GM19240 (cell line): ENCODE results near the gene CHMP5.

Source experiments
- DNase-seq: peaks from one replicate; pipeline ENCODE4 v3.0.0; 2011; ENCODE audit warnings: low spot score; ENCODE audit not compliant: insufficient read length

The CHMP5 gene

DNA sequence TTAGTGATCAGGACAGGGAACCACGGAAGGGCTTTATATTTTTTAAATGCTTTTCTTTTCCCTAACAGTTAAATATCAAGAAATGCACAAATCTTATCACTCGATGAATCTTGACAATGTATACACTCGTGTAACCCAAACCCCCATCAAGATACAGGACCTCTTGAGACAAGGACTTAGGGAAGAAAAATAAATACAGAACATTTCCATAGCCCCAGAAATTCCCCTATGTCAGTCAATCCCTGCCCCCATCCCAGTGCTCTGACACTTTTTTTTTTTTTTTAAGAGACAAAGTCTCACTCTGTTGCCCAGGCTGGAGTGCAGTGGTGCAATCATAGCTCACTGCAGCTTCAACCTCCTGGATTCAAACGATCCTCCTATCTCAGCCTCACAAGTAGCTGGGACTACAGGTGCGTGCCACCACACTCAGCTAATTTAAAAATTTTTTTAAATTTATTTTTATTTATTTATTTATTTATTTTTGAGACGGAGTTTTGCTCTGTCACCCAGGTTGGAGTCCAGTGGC lies 22.2 kb upstream of the CHMP5 start:
- DNase-seq = no peak

DNA sequence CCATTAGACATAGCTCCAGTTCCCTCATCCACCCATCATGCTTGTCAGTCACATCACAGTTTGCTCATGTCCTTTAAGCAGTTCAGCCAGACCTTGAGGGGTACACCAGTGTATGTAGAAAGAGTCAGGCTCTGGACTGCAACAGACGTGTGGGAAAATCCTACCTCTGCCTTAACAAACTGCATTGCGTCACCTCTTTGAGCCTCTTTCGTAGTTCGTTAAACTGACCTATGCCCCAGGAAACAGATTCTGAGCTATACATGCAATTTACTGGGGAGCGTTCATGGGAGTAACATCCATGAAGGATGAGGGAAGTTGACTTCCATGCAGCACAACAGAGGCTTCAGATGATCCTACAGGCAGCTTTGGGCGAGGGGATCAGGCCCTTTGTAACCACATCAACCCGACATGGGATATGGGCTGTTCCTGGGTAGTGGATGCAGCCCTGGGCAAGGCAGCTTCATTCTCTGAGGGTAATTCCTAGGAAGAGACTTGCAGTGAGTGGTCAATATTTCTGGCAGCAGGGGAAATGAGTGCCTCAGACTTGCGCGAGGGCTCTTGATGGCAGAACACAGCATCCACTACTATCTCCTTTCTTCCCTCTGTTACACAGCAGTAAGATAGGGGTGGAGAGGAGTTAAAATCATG lies 20.6 kb upstream of the CHMP5 start:
- DNase-seq = no peak

DNA sequence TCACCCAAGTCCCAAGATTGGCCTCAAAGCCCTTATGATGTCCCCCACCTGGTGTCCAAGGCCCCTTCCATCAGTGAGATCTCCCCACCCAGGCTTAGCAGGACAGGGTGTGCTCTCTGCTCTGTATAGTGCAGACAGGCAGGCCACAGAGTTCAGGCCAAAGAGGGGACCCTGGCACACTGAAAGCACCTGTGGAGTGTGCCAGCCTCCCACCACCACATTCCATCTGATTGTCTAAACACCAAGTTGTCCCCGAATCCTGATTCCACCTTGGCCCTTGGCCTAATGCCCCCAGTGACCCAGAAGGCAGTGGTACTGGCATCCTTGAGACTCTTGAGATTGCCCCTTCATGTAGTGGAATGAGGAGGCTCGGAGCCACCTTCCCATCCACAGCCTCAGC lies 19.5 kb upstream of the CHMP5 start:
- no peak for DNase-seq

DNA sequence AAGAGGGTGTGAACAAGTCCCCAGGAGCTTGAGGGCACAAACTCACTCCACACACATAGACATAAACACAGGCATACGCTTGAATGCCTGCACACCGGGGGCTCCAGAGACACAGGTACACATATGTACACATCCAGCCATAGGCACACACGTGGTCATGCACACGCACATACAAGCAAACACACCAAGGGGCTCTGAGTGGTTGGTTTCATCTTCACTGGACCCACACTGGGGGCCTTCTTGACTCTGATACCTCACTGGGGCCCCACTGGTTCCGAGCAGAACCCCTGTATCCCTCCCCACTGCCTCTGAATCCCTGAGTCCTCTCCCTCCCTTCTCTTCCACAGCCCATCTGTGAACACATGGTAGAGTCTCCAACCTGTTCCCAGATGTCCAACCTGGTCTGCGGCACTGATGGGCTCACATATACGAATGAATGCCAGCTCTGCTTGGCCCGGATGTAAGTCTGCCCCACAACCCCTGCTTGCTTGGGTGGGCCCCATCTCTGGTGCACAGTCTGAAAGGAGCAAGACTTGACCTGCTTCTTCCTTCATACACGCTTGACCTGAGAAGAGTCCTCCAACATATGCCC lies 18.5 kb upstream of the CHMP5 start:
- no peak for DNase-seq

DNA sequence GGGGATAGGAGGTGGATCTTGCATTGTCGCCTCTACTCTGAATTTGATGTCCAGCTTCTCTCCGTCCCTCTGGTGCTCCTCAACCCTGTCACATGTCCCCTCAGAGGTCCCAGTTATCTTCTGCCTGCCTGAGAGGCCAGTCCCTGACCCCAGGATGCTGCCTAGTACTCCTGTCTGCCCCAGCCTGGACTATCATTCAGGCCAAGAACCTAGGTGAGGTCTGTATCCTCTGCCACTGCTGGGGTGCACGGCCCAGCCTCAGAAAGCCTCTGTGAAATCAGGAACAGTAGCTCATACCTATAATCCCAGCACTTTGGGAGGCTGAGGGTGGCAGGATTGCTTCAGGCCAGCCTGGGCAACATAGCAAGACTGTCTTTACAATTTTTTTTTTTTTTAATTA lies 16.2 kb upstream of the CHMP5 start:
- DNase-seq = no peak

DNA sequence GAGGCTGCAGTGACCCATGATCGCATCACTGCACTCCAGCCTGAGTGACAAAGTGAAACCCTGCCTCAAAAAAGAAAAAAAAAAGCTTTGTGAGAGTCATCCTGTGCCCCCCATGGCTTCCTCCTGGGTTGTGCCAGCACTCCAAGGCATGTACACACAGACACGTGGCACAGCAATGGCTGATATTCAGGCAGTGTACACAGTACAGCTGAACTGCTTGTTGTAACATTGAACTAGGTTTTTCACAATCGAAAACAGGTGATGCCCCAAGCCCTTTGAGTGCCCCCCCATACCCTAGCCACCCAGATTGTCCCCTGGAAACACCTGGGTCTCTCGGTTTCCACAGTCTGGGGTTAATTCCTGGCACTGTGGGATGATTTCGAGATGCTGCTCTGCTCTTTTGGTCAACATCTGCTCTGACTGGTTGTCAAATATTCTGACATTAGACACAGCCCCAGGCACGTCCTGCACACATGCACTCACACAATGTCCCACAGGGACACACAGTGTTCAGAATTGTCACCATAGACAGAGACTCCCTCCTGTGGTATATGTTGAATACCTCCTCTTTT lies 15.7 kb upstream of the CHMP5 start:
- no peak for DNase-seq

GRCh38 chr9:33249983-33250382 lies 14.9 kb upstream of the CHMP5 start:
- no peak for DNase-seq

DNA sequence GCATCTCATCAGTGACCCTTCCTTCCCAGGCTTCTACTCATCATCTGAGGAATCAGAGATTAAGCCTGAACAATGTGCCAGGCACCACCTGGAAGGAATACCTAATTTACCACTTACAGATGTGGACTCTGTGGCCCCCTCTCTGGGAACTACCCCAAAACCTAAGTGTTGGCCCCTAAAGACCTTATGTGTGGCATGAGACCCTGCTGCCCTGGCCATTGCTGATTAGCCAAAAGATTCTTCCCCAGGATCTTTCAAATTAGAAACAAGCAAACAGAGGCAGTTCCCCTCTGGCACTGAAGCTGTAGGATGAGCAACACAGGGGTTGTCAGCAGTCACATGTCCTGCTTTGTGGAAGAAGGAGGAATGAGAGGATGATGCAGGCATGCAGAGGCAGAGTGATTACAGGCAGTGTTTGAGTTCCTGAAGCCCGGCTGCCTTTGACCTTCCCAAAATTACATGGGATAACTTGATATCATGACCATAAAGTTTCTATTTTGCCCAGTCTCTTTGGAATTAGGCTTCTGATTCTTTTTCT lies 14.3 kb upstream of the CHMP5 start:
- no peak for DNase-seq

- DNase-seq = no peak
These were observed 10.6 kb upstream of the CHMP5 start for GRCh38 chr9:33254211-33254610.

DNA sequence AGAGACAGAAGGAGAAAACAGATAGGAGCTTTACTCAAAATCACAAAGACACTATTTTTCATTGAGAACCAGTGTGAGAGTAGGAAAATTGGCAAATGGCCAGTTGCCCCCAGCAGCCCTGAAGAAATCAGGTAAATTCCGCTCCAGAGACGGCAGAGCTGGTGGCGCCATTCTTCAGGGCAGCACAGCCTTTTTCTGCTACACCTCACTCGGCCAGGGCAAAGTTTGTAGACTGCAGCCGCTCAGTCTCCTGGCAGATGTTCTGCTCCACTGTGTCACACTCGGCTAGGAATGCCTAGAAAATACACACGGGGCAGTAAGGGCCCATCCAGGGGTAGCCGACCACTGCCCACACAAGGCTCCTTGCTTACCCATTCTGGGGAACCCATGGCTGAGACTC lies 9.8 kb upstream of the CHMP5 start:
- no peak for DNase-seq

DNA sequence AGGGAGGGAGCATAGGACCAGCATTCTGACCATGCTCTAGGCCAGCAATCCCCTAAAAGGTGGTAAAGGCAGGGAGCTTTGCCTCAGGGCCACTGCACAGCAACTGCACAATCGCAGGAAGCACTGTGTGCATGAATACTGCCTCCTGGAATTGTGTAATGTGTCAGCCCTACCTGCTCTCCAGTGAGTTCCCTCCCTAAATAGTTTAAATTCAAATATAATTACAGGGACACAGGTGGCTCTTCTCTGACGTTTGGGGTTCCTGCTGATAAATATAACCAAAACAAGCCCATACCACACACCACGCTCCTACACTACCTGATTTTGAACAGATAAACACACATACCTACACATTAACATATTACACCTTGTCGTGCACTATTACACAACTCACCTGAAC lies 9.4 kb upstream of the CHMP5 start:
- DNase-seq = no peak

GRCh38 chr9:33256236-33256635 lies 8.6 kb upstream of the CHMP5 start:
- DNase-seq = no peak

DNA sequence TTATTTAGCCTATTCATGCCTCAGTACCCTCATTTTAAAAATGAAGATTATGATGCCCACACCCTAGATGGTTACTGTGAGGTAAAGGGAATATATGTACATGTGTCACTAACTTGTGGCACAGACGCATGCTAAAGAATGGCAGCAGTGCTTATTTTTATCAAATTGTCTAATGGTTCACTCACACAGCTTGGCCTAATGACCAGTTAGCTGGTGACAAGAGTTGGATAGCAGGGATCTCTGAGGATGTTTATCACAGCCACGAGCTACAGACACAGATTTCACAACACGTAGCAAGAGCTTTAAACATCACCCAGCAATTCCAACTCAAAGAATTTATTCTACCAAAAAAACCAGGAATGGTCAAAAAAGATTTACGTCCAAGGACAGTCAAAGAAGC lies 7.6 kb upstream of the CHMP5 start:
- no peak for DNase-seq

- DNase-seq = no peak
These were observed 4.5 kb upstream of the CHMP5 start for GRCh38 chr9:33260372-33260771.

- no peak for DNase-seq
These were observed 1.5 kb upstream of the CHMP5 start for GRCh38 chr9:33263131-33264002.

DNA sequence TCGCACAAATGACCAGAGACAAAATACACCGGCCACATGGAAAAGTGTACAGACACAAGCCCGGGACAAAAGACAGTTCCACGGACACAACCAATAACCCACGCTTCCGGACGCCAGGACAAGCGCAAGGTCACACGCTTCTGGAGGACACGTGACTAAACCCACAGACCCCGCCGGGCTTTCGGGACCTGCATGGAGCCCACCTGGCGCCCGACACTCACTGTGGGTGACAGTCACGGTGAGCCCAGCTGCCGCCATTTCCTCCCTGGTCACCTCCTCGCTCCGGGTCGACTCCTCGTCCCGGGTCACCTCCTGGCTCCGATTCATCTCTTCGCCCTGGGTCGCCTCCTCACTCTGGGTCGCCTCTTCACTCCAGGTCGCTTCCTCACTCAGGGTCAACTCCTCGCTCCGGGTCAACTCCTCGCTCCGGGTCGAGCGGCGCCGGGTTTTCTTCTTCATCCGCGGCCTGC lies 811 bp upstream of the CHMP5 start:
- peak; percentile 28 for DNase-seq

- DNase-seq = no peak
These were observed 489 bp downstream of the CHMP5 start for GRCh38 chr9:33265211-33265865.

DNA sequence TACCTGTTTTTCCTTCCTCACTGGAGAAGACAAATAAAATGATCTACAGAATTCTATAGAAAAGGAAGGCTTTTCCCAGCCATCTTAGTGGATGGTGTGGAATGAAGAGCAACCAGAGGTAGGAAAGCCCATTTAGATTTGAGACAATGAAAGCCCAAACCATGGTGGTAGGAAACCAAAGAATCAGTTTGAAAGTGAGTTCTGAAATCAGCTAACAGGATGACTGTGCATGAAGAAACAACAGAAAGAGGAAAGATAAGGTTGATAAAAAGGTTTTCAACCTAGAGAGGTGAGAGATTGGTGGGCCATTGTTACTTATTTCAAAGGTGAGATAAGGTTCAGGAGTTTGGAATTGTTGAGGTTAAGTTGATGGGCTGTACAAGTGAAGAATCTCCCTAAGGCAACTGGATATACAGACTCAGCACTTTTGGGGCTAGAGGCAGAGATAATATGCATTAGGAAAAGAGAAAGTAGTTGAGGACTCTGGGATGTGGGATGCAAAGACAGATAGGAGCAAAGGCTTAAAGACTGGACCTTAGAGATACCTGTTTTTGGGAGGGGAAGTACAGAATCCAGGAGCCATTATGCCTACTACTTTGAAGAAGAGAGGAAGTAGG lies 2.4 kb downstream of the CHMP5 start:
- DNase-seq = no peak

DNA sequence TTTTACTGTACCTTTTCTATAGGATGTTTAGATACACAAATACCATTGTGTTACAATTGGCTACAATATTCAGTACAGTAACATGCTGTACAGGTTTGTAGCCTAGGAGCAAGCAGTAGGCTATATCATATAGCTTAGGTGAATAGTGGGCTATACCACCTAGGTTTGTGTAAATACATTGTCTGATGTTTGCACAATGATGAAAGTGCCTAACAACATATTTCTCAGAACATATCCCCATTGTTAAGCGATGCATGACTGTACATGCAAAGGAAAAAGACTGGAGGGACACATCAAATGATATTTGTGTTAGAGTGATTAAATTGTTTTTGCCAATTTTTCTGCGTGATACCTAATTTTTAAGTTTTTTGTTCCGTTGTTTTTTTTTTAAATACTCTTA lies 5.3 kb downstream of the CHMP5 start:
- DNase-seq = no peak

DNA sequence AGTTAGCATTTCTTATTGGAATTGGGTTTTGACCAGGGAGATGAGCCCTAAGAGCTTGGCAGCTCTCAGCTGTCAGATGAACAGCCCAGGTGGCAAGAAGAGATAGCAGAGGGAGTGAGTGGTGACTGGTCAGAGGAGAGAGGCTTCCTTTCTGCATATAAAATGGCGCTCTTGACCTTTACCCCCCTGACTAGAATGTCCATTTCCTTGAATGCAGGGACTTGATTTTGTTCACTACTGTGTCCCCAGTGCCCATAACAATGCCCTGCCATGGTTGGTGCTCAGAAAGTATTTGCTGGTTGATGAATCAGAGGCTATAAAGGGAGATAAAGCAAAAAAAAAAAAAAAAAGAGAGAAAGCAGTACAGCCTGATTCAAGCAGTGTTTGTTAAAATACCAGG lies 7.2 kb downstream of the CHMP5 start:
- DNase-seq = no peak
